H7 (cell line): ENCODE data around the gene TBC1D19. TPM values are rescaled to one million over a fixed set of nuclear protein-coding genes. Genes with fewer than 3 reads are reported as not detected.

Experiments used
- DNase-seq: peaks from one replicate; pipeline ENCODE4 v3.0.0; 2012
- H3K27me3 ChIP-seq: 2 replicates; pipeline ENCODE4 v1.6.0; 2011; ENCODE audit warnings: mild to moderate bottlenecking, low read length; ENCODE audit not compliant: control insufficient read depth, insufficient read depth
- H3K36me3 ChIP-seq: replicated peaks from 2 replicates; pipeline ENCODE4 v1.5.1; 2011; ENCODE audit warnings: low read length; ENCODE audit not compliant: control insufficient read depth, insufficient read depth
- H3K4me3 ChIP-seq: 2 replicates; pipeline ENCODE4 v1.5.1; 2011; ENCODE audit warnings: low read depth, mild to moderate bottlenecking, control low read depth, low read length, moderate library complexity; ENCODE audit not compliant: insufficient read depth
- total RNA-seq: library from RNA; depleted of rRNA; stranded (reverse); fragments of >200 nt; shearing (Covaris generic); gene quantifications from 2 replicates; pipeline ENCODE4 v1.2.3, GENCODE V29; 2014; rRNA removed

Gene TBC1D19
- total RNA-seq, 1 experiment from 2014 or later = 3.7 TPM

- no peaks in the 10 kb centered on the region for H3K27me3 ChIP-seq
- H3K4me3 ChIP-seq = no peak overlapping the region
- DNase-seq = no peak
- H3K36me3 ChIP-seq = no peaks in the 10 kb centered on the region
Observed at GRCh38 chr4:26803211-26803861, 219.5 kb downstream of the TBC1D19 start.

GRCh38 chr4:26804451-26804850 is 220.6 kb downstream of the TBC1D19 start:
- Histone ChIP-seq H3K4me3 (no peak overlapping the region), H3K36me3 (no peaks in the 10 kb centered on the region), H3K27me3 (no peaks in the 10 kb centered on the region)
- no peak for DNase-seq

DNA sequence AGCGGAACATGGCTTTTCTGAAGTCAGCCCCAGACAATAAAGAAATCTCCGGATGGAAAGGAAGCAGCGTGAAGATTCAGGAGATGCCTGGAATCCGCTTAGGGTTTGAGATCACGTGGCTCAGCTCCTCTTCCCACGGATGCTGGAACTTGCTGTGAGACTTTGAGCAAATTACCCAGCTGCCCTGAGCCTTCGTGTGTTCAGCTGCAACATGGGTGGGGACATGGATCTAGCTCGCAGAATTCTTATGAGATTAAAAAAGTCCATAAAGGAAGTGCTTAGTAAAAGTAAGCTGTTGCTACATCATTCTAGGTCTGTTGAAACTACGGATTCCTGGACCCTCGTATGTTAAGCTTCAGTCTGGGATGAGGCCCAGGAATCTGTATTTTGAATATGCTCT is 221.0 kb downstream of the TBC1D19 start:
- H3K4me3 ChIP-seq = no peak overlapping the region
- H3K27me3 ChIP-seq = no peaks in the 10 kb centered on the region
- DNase-seq = no peak
- no peaks in the 10 kb centered on the region for H3K36me3 ChIP-seq

Other genes with a start within 250 kb of the TBC1D19 start
- gene CCKAR, start 93.6 kb upstream of the TBC1D19 start, total RNA-seq = not detected in 2 replicates